ENCODE measurements around the gene AHCYL2. TPM values are rescaled to one million over a fixed set of nuclear protein-coding genes. Genes with fewer than 3 reads are reported as not detected.

Gene AHCYL2
- total RNA-seq, 1 experiment from 2014 or later: 54.6 TPM

- no peaks in the 10 kb centered on the region for H3K36me3 Mint-ChIP-seq (ENCODE audit: insufficient read depth, unreplicated experiment)
- H3K4me1 Mint-ChIP-seq (ENCODE audit: low read depth, unreplicated experiment): no peaks in the 10 kb centered on the region
- no peak for TF ChIP-seq CTCF (IDR thresholded peaks at IDR 0.05; ENCODE audit: unreplicated experiment)
- no peak overlapping the region for H3K4me3 Mint-ChIP-seq (ENCODE audit: low read depth, unreplicated experiment)
- BruUV-seq (replicated peaks): no TSS peak
- intact Hi-C loops (cut with micrococcal nuclease; ENCODE audit: unreplicated experiment): no loop called here
- CTCF ChIA-PET: no interaction called here
- H3K9me3 Mint-ChIP-seq (ENCODE audit: low read depth, unreplicated experiment): no peaks in the 10 kb centered on the region
- H3K27ac Mint-ChIP-seq (ENCODE audit: unreplicated experiment): no peak overlapping the region
- H3K27me3 Mint-ChIP-seq (ENCODE audit: unreplicated experiment): no peaks in the 10 kb centered on the region
- DNase-seq: no peak
Measured at GRCh38 chr7:129341212-129341611, 116.4 kb downstream of the AHCYL2 start.

- Mint-ChIP-seq H3K4me1 (ENCODE audit: low read depth, unreplicated experiment) (no peaks in the 10 kb centered on the region), H3K36me3 (ENCODE audit: insufficient read depth, unreplicated experiment) (no peaks in the 10 kb centered on the region), H3K27me3 (ENCODE audit: unreplicated experiment) (no peaks in the 10 kb centered on the region), H3K9me3 (ENCODE audit: low read depth, unreplicated experiment) (no peaks in the 10 kb centered on the region), H3K4me3 (ENCODE audit: low read depth, unreplicated experiment) (no peak overlapping the region), H3K27ac (ENCODE audit: unreplicated experiment) (no peak overlapping the region)
- intact Hi-C loops (cut with micrococcal nuclease; ENCODE audit: unreplicated experiment): no loop called here
- no peak for DNase-seq
- no peak for TF ChIP-seq CTCF (IDR thresholded peaks at IDR 0.05; ENCODE audit: unreplicated experiment)
- BruUV-seq (replicated peaks): no TSS peak
- CTCF ChIA-PET: interaction anchor here (0.9 to 2.2 kb wide), 10 partner anchors 9 to 290 kb away, joined by 3 to 26 read pairs (median 4); partner anchors contain the start of gene STRIP2
Measured at GRCh38 chr7:129341816-129342806, 117.3 kb downstream of the AHCYL2 start.

- BruUV-seq (replicated peaks): no TSS peak
- Mint-ChIP-seq H3K36me3 (ENCODE audit: insufficient read depth, unreplicated experiment) (no peaks in the 10 kb centered on the region), H3K4me3 (ENCODE audit: low read depth, unreplicated experiment) (no peak overlapping the region), H3K27me3 (ENCODE audit: unreplicated experiment) (no peaks in the 10 kb centered on the region), H3K27ac (ENCODE audit: unreplicated experiment) (no peak overlapping the region), H3K4me1 (ENCODE audit: low read depth, unreplicated experiment) (no peaks in the 10 kb centered on the region), H3K9me3 (ENCODE audit: low read depth, unreplicated experiment) (no peaks in the 10 kb centered on the region)
- CTCF ChIA-PET: interaction anchor here (0.5 to 2.2 kb wide), 11 partner anchors 10 to 289 kb away, joined by 3 to 26 read pairs (median 4); partner anchors contain the start of gene STRIP2
- peak; percentile 49 for TF ChIP-seq CTCF (IDR thresholded peaks at IDR 0.05; ENCODE audit: unreplicated experiment)
- DNase-seq: peak; percentile 38
- intact Hi-C loops (cut with micrococcal nuclease; ENCODE audit: unreplicated experiment): loop anchor here (1.0 kb wide), 1 partner anchor 129 kb away; no protein-coding TSS in a partner anchor
Measured at GRCh38 chr7:129343099-129343700, 118.4 kb downstream of the AHCYL2 start.

- Mint-ChIP-seq H3K27ac (ENCODE audit: unreplicated experiment) (no peak overlapping the region), H3K9me3 (ENCODE audit: low read depth, unreplicated experiment) (no peaks in the 10 kb centered on the region), H3K4me3 (ENCODE audit: low read depth, unreplicated experiment) (no peak overlapping the region), H3K27me3 (ENCODE audit: unreplicated experiment) (no peaks in the 10 kb centered on the region), H3K4me1 (ENCODE audit: low read depth, unreplicated experiment) (no peaks in the 10 kb centered on the region), H3K36me3 (ENCODE audit: insufficient read depth, unreplicated experiment) (no peaks in the 10 kb centered on the region)
- DNase-seq: no peak
- intact Hi-C loops (cut with micrococcal nuclease; ENCODE audit: unreplicated experiment): no loop called here
- no peak for TF ChIP-seq CTCF (IDR thresholded peaks at IDR 0.05; ENCODE audit: unreplicated experiment)
- CTCF ChIA-PET: no interaction called here
- no TSS peak for BruUV-seq (replicated peaks)
Measured at GRCh38 chr7:129347330-129347729, 122.5 kb downstream of the AHCYL2 start.

Data from Calu3 (cell line).